H1 (cell line): ENCODE measurements around the gene CD81. TPM values are rescaled to one million over a fixed set of nuclear protein-coding genes. Genes with fewer than 3 reads are reported as not detected.

Experiments used
- CTCF ChIA-PET: fragments of 300-600 bp; sonication (Branson Sonifier 250); formaldehyde crosslinking; loops from one replicate; lab custom pipeline; 2021; ENCODE audit not compliant: partially characterized antibody; lab: Charles Lee
- POLR2A ChIA-PET: fragments of 300-600 bp; sonication (Branson Sonifier 250); formaldehyde crosslinking; loops from one replicate; lab custom pipeline; 2021; ENCODE audit warnings: inconsistent platforms; ENCODE audit not compliant: partially characterized antibody; lab: Charles Lee
- DNase-seq, 2 experiments: peaks; one replicate each; pipeline versions ENCODE4 v3.0.0 to v3.0.0-alpha.2; 2010 to 2022; ENCODE audit warnings: low spot score in 2 of 2, low read depth in 1 of 2, mixed read lengths in 1 of 2
- FAIRE-seq: peaks from 2 replicates; lab custom pipeline; 2011; peaks lifted over from hg19 to GRCh38; lab: Jason Lieb, UNC
- H2AFZ ChIP-seq: 2 replicates; pipeline ENCODE4 v1.8.1; 2012; ENCODE audit warnings: low read length, inconsistent platforms
- H2AK5ac ChIP-seq: 2 replicates; pipeline ENCODE4 v1.6.1; 2013; ENCODE audit warnings: low read depth, low read length
- H2BK120ac ChIP-seq: replicated peaks from 2 replicates; pipeline ENCODE3; 2013; ENCODE audit warnings: low read depth, low read length, inconsistent platforms
- H2BK12ac ChIP-seq: 2 replicates; pipeline ENCODE4 v1.6.1; 2013; ENCODE audit warnings: low read depth, low read length
- H2BK15ac ChIP-seq: 2 replicates; pipeline ENCODE4 v1.6.1; 2013; ENCODE audit warnings: low read length
- H2BK20ac ChIP-seq: 2 replicates; pipeline ENCODE4 v1.6.1; 2013; ENCODE audit warnings: low read length
- H2BK5ac ChIP-seq: 2 replicates; pipeline ENCODE4 v1.6.1; 2013; ENCODE audit warnings: low read depth, low read length
- H3K14ac ChIP-seq: 2 replicates; pipeline ENCODE4 v1.6.1; 2013; ENCODE audit warnings: inconsistent platforms; ENCODE audit not compliant: insufficient read length
- H3K18ac ChIP-seq: 2 replicates; pipeline ENCODE4 v1.6.1; 2013; ENCODE audit warnings: low read length; ENCODE audit errors: extremely low read depth
- H3K23ac ChIP-seq: 2 replicates; pipeline ENCODE4 v1.6.1; 2013; ENCODE audit warnings: inconsistent platforms; ENCODE audit not compliant: insufficient read length
- H3K23me2 ChIP-seq: 2 replicates; pipeline ENCODE4 v1.6.1; 2013; ENCODE audit warnings: low read depth, low read length
- H3K27ac ChIP-seq: 2 replicates; pipeline ENCODE4 v1.6.1; 2011; ENCODE audit warnings: low read depth, low read length, inconsistent platforms
- H3K27me3 ChIP-seq, 4 experiments: replicated peaks in 1 of 4; 1 replicate in 1 of 4; 2 replicates in 3 of 4; pipeline versions ENCODE4 v1.6.1 to v1.8.1; 2011 to 2013; ENCODE audit warnings: low read length in 3 of 4, mild to moderate bottlenecking in 3 of 4, inconsistent platforms in 2 of 4, mixed read lengths in 2 of 4, moderate library complexity in 1 of 4; ENCODE audit not compliant: control insufficient read depth in 3 of 4, insufficient read depth in 3 of 4; ENCODE audit errors: extremely low read depth in 1 of 4
- H3K36me3 ChIP-seq, 4 experiments: 2 replicates each; pipeline versions ENCODE4 v1.6.1 to v1.8.1; 2011 to 2013; ENCODE audit warnings: mild to moderate bottlenecking in 4 of 4, low read length in 3 of 4, moderate library complexity in 2 of 4, control low read depth in 1 of 4, inconsistent platforms in 1 of 4; ENCODE audit not compliant: insufficient read depth in 4 of 4, control insufficient read depth in 2 of 4
- H3K4ac ChIP-seq: replicated peaks from 2 replicates; pipeline ENCODE3; 2013; ENCODE audit warnings: low read length, low read depth, mixed read lengths, inconsistent platforms; ENCODE audit not compliant: insufficient read length
- H3K4me1 ChIP-seq, 4 experiments: replicated peaks in 1 of 4; 1 replicate in 1 of 4; 2 replicates in 3 of 4; pipeline versions ENCODE4 v1.6.1 to v1.8.1; 2011 to 2013; ENCODE audit warnings: low read length in 3 of 4, inconsistent platforms in 2 of 4, mixed read lengths in 1 of 4; ENCODE audit not compliant: insufficient read depth in 4 of 4, control insufficient read depth in 3 of 4
- H3K4me2 ChIP-seq, 2 experiments: 2 replicates each; pipeline versions ENCODE4 v1.6.1 to v1.8.1; 2011 to 2013; ENCODE audit warnings: low read depth in 2 of 2, low read length in 2 of 2, control low read depth in 1 of 2, inconsistent platforms in 1 of 2, mild to moderate bottlenecking in 1 of 2; ENCODE audit not compliant: insufficient read depth in 1 of 2
- H3K4me3 ChIP-seq, 4 experiments: fragments of 200-600, 300-600 bp in 1 of 4; sonication (generic), shearing (Covaris generic), sonication (Bioruptor Twin) in 1 of 4; 2 replicates each; pipeline versions ENCODE4 v1.5.1 to v1.8.1; 2011 to 2016; ENCODE audit warnings: low read length in 4 of 4, low read depth in 3 of 4, control low read depth in 2 of 4, inconsistent platforms in 2 of 4, mild to moderate bottlenecking in 2 of 4, mixed read lengths in 1 of 4, moderate library complexity in 1 of 4; ENCODE audit not compliant: insufficient read depth in 2 of 4; ENCODE audit errors: extremely low read depth in 1 of 4
- H3K56ac ChIP-seq: replicated peaks from 2 replicates; pipeline ENCODE3; 2013; ENCODE audit warnings: low read depth, mild to moderate bottlenecking, mixed read lengths, low read length, inconsistent platforms; ENCODE audit not compliant: insufficient read length
- H3K79me1 ChIP-seq: 2 replicates; pipeline ENCODE4 v1.6.1; 2013; ENCODE audit warnings: low read depth, low read length, control low read depth
- H3K79me2 ChIP-seq, 2 experiments: 2 replicates each; pipeline versions ENCODE4 v1.6.1 to v1.8.1; 2012 to 2013; ENCODE audit warnings: low read length in 2 of 2, mild to moderate bottlenecking in 2 of 2, inconsistent platforms in 1 of 2; ENCODE audit not compliant: insufficient read depth in 2 of 2, control insufficient read depth in 1 of 2
- H3K9ac ChIP-seq, 4 experiments: replicated peaks in 1 of 4; 1 replicate in 1 of 4; 2 replicates in 3 of 4; pipeline versions ENCODE4 v1.6.1 to v1.8.1; 2011 to 2013; ENCODE audit warnings: low read depth in 3 of 4, low read length in 3 of 4, control low read depth in 2 of 4, mild to moderate bottlenecking in 2 of 4, moderate library complexity in 2 of 4, inconsistent platforms in 1 of 4; ENCODE audit errors: extremely low read depth in 1 of 4
- H3K9me3 ChIP-seq, 2 experiments: 2 replicates each; pipeline versions ENCODE4 v1.6.1 to v1.8.1; 2012 to 2013; ENCODE audit warnings: mild to moderate bottlenecking in 2 of 2, moderate library complexity in 2 of 2, control low read depth in 1 of 2, inconsistent platforms in 1 of 2, low read depth in 1 of 2, low read length in 1 of 2, mixed read lengths in 1 of 2; ENCODE audit not compliant: insufficient read depth in 2 of 2
- H4K20me1 ChIP-seq, 2 experiments: replicated peaks in 1 of 2; 2 replicates each; pipeline versions ENCODE3 to v1.8.1; 2011 to 2013; ENCODE audit warnings: inconsistent platforms in 2 of 2, low read length in 2 of 2, mild to moderate bottlenecking in 1 of 2; ENCODE audit not compliant: insufficient read depth in 2 of 2, control insufficient read depth in 1 of 2
- H4K5ac ChIP-seq: 2 replicates; pipeline ENCODE4 v1.6.1; 2013; ENCODE audit warnings: low read length, low read depth, mixed read lengths, inconsistent platforms; ENCODE audit not compliant: insufficient read length
- H4K8ac ChIP-seq: 2 replicates; pipeline ENCODE4 v1.8.0; 2013; ENCODE audit warnings: mild to moderate bottlenecking, moderate library complexity, low read length, inconsistent platforms; ENCODE audit not compliant: insufficient read depth; ENCODE audit errors: extremely low read depth
- H4K91ac ChIP-seq: replicated peaks from 2 replicates; pipeline ENCODE3; 2013; ENCODE audit warnings: low read length, mixed read lengths, inconsistent platforms; ENCODE audit not compliant: insufficient read length
- ASH2L ChIP-seq: fragments of 200-600, 300-600 bp; sonication (generic); IDR thresholded peaks from one replicate; pipeline ENCODE4 v1.7.1; 2017; ENCODE audit warnings: low read length
- BRCA1 ChIP-seq: IDR thresholded peaks from 2 replicates; pipeline ENCODE4 v1.6.1; 2012; ENCODE audit warnings: low read depth, low read length, improper control_type of control experiment
- CHD2 ChIP-seq: IDR thresholded peaks from 2 replicates; pipeline ENCODE4 v1.6.1; 2012; ENCODE audit warnings: low read length, improper control_type of control experiment
- CTBP2 ChIP-seq: IDR thresholded peaks from 2 replicates; pipeline ENCODE4 v1.7.0; 2011; ENCODE audit warnings: borderline replicate concordance, mild to moderate bottlenecking, moderate library complexity, mixed read lengths, low read length; ENCODE audit not compliant: insufficient read depth, insufficient read length
- GABPA ChIP-seq: IDR thresholded peaks from 2 replicates; pipeline ENCODE4 v1.6.1; 2011; ENCODE audit warnings: mild to moderate bottlenecking, low read length, moderate library complexity, borderline replicate concordance; ENCODE audit not compliant: insufficient read depth
- GTF2F1 ChIP-seq: IDR thresholded peaks from 2 replicates; pipeline ENCODE4 v1.6.1; 2012; ENCODE audit warnings: low read depth, low read length, improper control_type of control experiment, borderline replicate concordance
- JUN ChIP-seq: IDR thresholded peaks from 2 replicates; pipeline ENCODE4 v1.6.1; 2011; ENCODE audit warnings: low read depth, mild to moderate bottlenecking, improper control_type of control experiment, low read length
- KDM5A ChIP-seq: fragments of 200-600 bp; IDR thresholded peaks from 2 replicates; pipeline ENCODE4 v1.7.1; 2012; ENCODE audit warnings: mild to moderate bottlenecking, low read length, inconsistent platforms, mixed read lengths
- MAFK ChIP-seq: IDR thresholded peaks from 2 replicates; pipeline ENCODE4 v1.6.1; 2012; ENCODE audit warnings: low read depth, mild to moderate bottlenecking, improper control_type of control experiment, low read length
- NANOG ChIP-seq: IDR thresholded peaks from 2 replicates; pipeline ENCODE4 v1.6.1; 2011; ENCODE audit warnings: low read length, low read depth, mild to moderate bottlenecking, inconsistent platforms; ENCODE audit not compliant: insufficient read depth, poor library complexity, severe bottlenecking
- POU5F1 ChIP-seq: IDR thresholded peaks from 2 replicates; pipeline ENCODE4 v1.6.1; 2011; ENCODE audit warnings: low read depth, mild to moderate bottlenecking, low read length, moderate library complexity
- RNF2 ChIP-seq: fragments of 200-900, 300-1000 bp; sonication (generic); IDR thresholded peaks from 2 replicates; pipeline ENCODE4 v1.7.1; 2016; ENCODE audit warnings: borderline replicate concordance, low read depth, mild to moderate bottlenecking, antibody characterized with exemption, low read length; ENCODE audit not compliant: poor library complexity, severe bottlenecking; ENCODE audit errors: missing control alignments
- SP1 ChIP-seq: IDR thresholded peaks from 2 replicates; pipeline ENCODE4 v1.6.1; 2011; ENCODE audit warnings: low read depth, low read length
- SP2 ChIP-seq: IDR thresholded peaks from 2 replicates; pipeline ENCODE4 v1.6.1; 2012; ENCODE audit warnings: mild to moderate bottlenecking, low read length, inconsistent platforms
- SP4 ChIP-seq: IDR thresholded peaks from 2 replicates; pipeline ENCODE4 v1.6.1; 2012; ENCODE audit warnings: low read length, inconsistent platforms
- TAF1 ChIP-seq: IDR thresholded peaks from 2 replicates; pipeline ENCODE4 v1.6.1; 2011; ENCODE audit warnings: mild to moderate bottlenecking, low read depth, low read length
- WGBS, 2 experiments: shearing (Covaris generic) in 1 of 2; methylation state at CpG; one replicate each; pipeline versions ENCODE4 v1.1.6 to v1.1.7; 2013 to 2015; ENCODE audit warnings: low lambda C conversion rate in 2 of 2, mixed read lengths in 2 of 2, inconsistent platforms in 1 of 2, low coverage in 1 of 2, missing lambda C conversion rate in 1 of 2; ENCODE audit not compliant: insufficient replicate concordance in 2 of 2, insufficient coverage in 1 of 2, insufficient read length in 1 of 2; ENCODE audit errors: extremely low coverage in 1 of 2, missing lambda C conversion rate in 1 of 2; 5-methylcytosine and 5-hydroxymethylcytosine counted together
- polyA plus RNA-seq, 7 experiments: library from polyadenylated mRNA; depleted of rRNA in 3 of 7; stranded (reverse) in 5 of 7; unstranded in 2 of 7; fragments of >200 nt in 5 of 7; fragments of 200-250 nt in 2 of 7; gene quantifications; 1 replicate in 5 of 7; 2 replicates in 1 of 7; 4 replicates in 1 of 7; pipeline versions ENCODE4 v1.2.1 to v1.2.3, GENCODE V29; 2011 to 2013; ENCODE audit warnings: missing spikeins in 2 of 7, mixed read lengths in 2 of 7
- total RNA-seq: library from RNA; stranded (reverse); fragmentation: NEBNext Ultra II Directional; extraction: Animal tissue kit (Norgen Biotek cat#: 25700); gene quantifications from 2 replicates; pipeline ENCODE4 v1.2.1, GENCODE V29; 2021

The CD81 gene
- total and polyA plus RNA-seq, 2 of the 8 experiments (the other 6 are each of a cell fraction or from before 2014, with no cell fraction given): 238 to 309 TPM

DNA sequence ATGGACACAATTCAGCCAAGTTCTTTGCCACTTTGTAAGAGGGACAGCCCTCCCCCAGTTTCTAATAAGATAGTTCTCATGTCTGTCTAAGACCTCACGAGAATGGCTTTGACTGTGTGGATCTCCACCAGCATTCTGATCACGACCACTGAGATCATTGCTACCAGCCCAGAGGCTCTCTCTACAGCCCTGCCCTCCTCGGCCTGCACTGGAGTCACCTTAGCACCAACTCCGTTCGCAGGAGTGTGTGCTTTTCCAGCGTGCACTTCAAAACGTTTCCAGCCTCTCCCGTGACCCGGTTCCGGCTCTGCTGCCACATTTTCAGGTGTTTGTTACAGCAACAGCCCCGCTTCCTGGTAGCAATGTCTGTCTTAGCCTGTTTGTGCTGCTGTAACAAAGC is 49.1 kb upstream of the CD81 start:
- no peaks in the 10 kb centered on the region for H3K79me2 ChIP-seq
- no peak overlapping the region for H3K4me2 ChIP-seq
- POLR2A ChIA-PET: no interaction called here
- H2BK120ac ChIP-seq: no peak overlapping the region
- no peak for DNase-seq
- CTCF ChIA-PET: no interaction called here
- no peak overlapping the region for H4K8ac ChIP-seq
- WGBS, 2 experiments: 85% methylated on average over 11 of the region's 11 CpGs; no CpG with 5 or more reads in 1 of the 2 experiments
- H2AK5ac ChIP-seq: no peak overlapping the region
- no peak overlapping the region for H3K9ac ChIP-seq
- H2BK15ac ChIP-seq: 0 out of 2 replicates have a peak overlapping the region, but pooled peaks have one; percentile 88
- H3K56ac ChIP-seq: no peak overlapping the region
- no peaks in the 10 kb centered on the region for H3K23me2 ChIP-seq
- H2BK5ac ChIP-seq: no peak overlapping the region
- no peaks in the 10 kb centered on the region for H3K79me1 ChIP-seq
- peaks cover 7 to 18% of the 10 kb centered on the region in 2 experiments; a peak in 3 of 4 replicates for H3K9me3 ChIP-seq
- H3K4me3 ChIP-seq: no peak overlapping the region
- H3K4me1 ChIP-seq: no peaks in the 10 kb centered on the region
- no peak overlapping the region for H3K14ac ChIP-seq
- H2AFZ ChIP-seq: no peak overlapping the region
- H3K36me3 ChIP-seq: no peaks in the 10 kb centered on the region
- no peak overlapping the region for H3K4ac ChIP-seq
- no peak overlapping the region for H3K27ac ChIP-seq
- no peak overlapping the region; the same call in 1 of the 2 replicates for H3K18ac ChIP-seq
- H4K20me1 ChIP-seq: no peaks in the 10 kb centered on the region
- H3K27me3 ChIP-seq: no peaks in the 10 kb centered on the region
- H2BK12ac ChIP-seq: no peak overlapping the region
- TF ChIP-seq RNF2 (no peak), CTBP2 (no peak), KDM5A (no peak), SP4 (no peak), ASH2L (no peak), TAF1 (no peak), GABPA (no peak), JUN (no peak), NANOG (no peak), POU5F1 (no peak), BRCA1 (no peak), SP1 (no peak), SP2 (no peak), CHD2 (no peak), MAFK (no peak), GTF2F1 (no peak)
- H3K23ac ChIP-seq: no peak overlapping the region
- H4K5ac ChIP-seq: no peak overlapping the region
- H2BK20ac ChIP-seq: no peak overlapping the region
- FAIRE-seq: no peak
- H4K91ac ChIP-seq: no peak overlapping the region
